Measurements from ENCODE around the gene KIAA0513. TPM values are rescaled to one million over a fixed set of nuclear protein-coding genes. Genes with fewer than 3 reads are reported as not detected.
"Not testable (repeated sequence)": the region's sequence is repeated elsewhere in the genome, so short reads cannot be mapped to it uniquely, and the experiment has no call there.

The KIAA0513 gene
- polyA plus RNA-seq, 1 experiment: 10.0 TPM

GRCh38 chr16:85051067-85051581 lies 23.5 kb downstream of the KIAA0513 start:
- H3K4me3 ChIP-seq (ENCODE audit: low read depth, low read length): no peak overlapping the region
- ChIA-PET CTCF (interaction anchor here (0.7 kb wide), 1 partner anchor 312 kb away, joined by 3 read pairs; no protein-coding TSS in a partner anchor), POLR2A (no interaction called here)
- no peak for TF ChIP-seq CTCF (IDR thresholded peaks at IDR 0.05; ENCODE audit: low read depth, low read length)
- peaks cover 6% of the 10 kb centered on the region; the same call in 1 of the 2 replicates for H3K9me3 ChIP-seq (ENCODE audit: control insufficient read depth, insufficient read depth, low read length)
- no peaks in the 10 kb centered on the region for H3K27me3 ChIP-seq (ENCODE audit: control insufficient read depth, insufficient read depth, low read length)
- DNase-seq (ENCODE audit: low read depth, low spot score): no peak
- no peak overlapping the region for H3K27ac ChIP-seq (ENCODE audit: low read depth, low read length)

- H3K27ac ChIP-seq (ENCODE audit: low read depth, low read length): no peak overlapping the region
- DNase-seq (ENCODE audit: low read depth, low spot score): no peak
- CTCF ChIA-PET: interaction anchor here (0.7 kb wide), 1 partner anchor 312 kb away, joined by 3 read pairs; no protein-coding TSS in a partner anchor
- POLR2A ChIA-PET: no interaction called here
- H3K27me3 ChIP-seq (ENCODE audit: control insufficient read depth, insufficient read depth, low read length): no peaks in the 10 kb centered on the region
- TF ChIP-seq CTCF (IDR thresholded peaks at IDR 0.05; ENCODE audit: low read depth, low read length): no peak
- no peak overlapping the region for H3K4me3 ChIP-seq (ENCODE audit: low read depth, low read length)
- H3K9me3 ChIP-seq (ENCODE audit: control insufficient read depth, insufficient read depth, low read length): peaks cover 6% of the 10 kb centered on the region; the same call in 1 of the 2 replicates
Measured at GRCh38 chr16:85051683-85052082, 24.1 kb downstream of the KIAA0513 start.

GRCh38 chr16:85052536-85052935 lies 24.9 kb downstream of the KIAA0513 start:
- Histone ChIP-seq H3K4me3 (ENCODE audit: low read depth, low read length) (no peak overlapping the region), H3K27ac (ENCODE audit: low read depth, low read length) (no peak overlapping the region), H3K9me3 (ENCODE audit: control insufficient read depth, insufficient read depth, low read length) (peaks cover 6% of the 10 kb centered on the region; the same call in 1 of the 2 replicates), H3K27me3 (ENCODE audit: control insufficient read depth, insufficient read depth, low read length) (no peaks in the 10 kb centered on the region)
- ChIA-PET POLR2A (no interaction called here), CTCF (no interaction called here)
- no peak for DNase-seq (ENCODE audit: low read depth, low spot score)
- TF ChIP-seq CTCF (IDR thresholded peaks at IDR 0.05; ENCODE audit: low read depth, low read length): no peak

GRCh38 chr16:85054321-85054720 lies 26.7 kb downstream of the KIAA0513 start:
- H3K4me3 ChIP-seq (ENCODE audit: low read depth, low read length); CTCF ChIA-PET; H3K27me3 ChIP-seq (ENCODE audit: control insufficient read depth, insufficient read depth, low read length); H3K9me3 ChIP-seq (ENCODE audit: control insufficient read depth, insufficient read depth, low read length); POLR2A ChIA-PET; H3K27ac ChIP-seq (ENCODE audit: low read depth, low read length); DNase-seq (ENCODE audit: low read depth, low spot score): not testable (repeated sequence)

- TF ChIP-seq CTCF (IDR thresholded peaks at IDR 0.05; ENCODE audit: low read depth, low read length): no peak
- no peak for DNase-seq (ENCODE audit: low read depth, low spot score)
- ChIA-PET CTCF (no interaction called here), POLR2A (no interaction called here)
- Histone ChIP-seq H3K4me3 (ENCODE audit: low read depth, low read length) (peak overlapping the region; percentile 56), H3K9me3 (ENCODE audit: control insufficient read depth, insufficient read depth, low read length) (no peaks in the 10 kb centered on the region), H3K27me3 (ENCODE audit: control insufficient read depth, insufficient read depth, low read length) (no peaks in the 10 kb centered on the region), H3K27ac (ENCODE audit: low read depth, low read length) (peak overlapping the region; percentile 75)
Measured at GRCh38 chr16:85054948-85055492, 27.4 kb downstream of the KIAA0513 start.
